HepG2 (cell line): ENCODE measurements around the gene RPP21. TPM values are rescaled to one million over a fixed set of nuclear protein-coding genes. Genes with fewer than 3 reads are reported as not detected.

Source experiments
- DNMT1 ChIP-seq: sonication (generic); formaldehyde crosslinking; IDR thresholded peaks from 2 replicates; pipeline ENCODE4 v1.5.1; 2020; ENCODE audit warnings: mild to moderate bottlenecking, missing genetic modification reagents
- EHMT2 ChIP-seq: fragments of 200-600 bp; sonication (generic); IDR thresholded peaks from 2 replicates; pipeline ENCODE4 v1.7.0; 2017; ENCODE audit warnings: antibody characterized with exemption, low read depth, low read length, borderline replicate concordance
- FOXA1 ChIP-seq, 2 experiments: fragments of 450-650 bp in 1 of 2; sonication (generic) in 1 of 2; formaldehyde crosslinking in 1 of 2; IDR thresholded peaks; 2 replicates each; pipeline versions ENCODE4 v1.4.0 to v1.6.1; 2016 to 2020; ENCODE audit warnings: missing genetic modification reagents in 1 of 2
- IRF2 ChIP-seq: IDR thresholded peaks from 2 replicates; pipeline ENCODE4 v1.6.1; 2018; ENCODE audit warnings: missing genetic modification reagents, missing compliant biosample characterization
- IRX3 ChIP-seq: sonication (generic); formaldehyde crosslinking; IDR thresholded peaks from 2 replicates; pipeline ENCODE4 v1.8.1; 2023; ENCODE audit warnings: mild to moderate bottlenecking, low read depth, missing genetic modification reagents, borderline replicate concordance
- NFE2L1 ChIP-seq: sonication (generic); formaldehyde crosslinking; IDR thresholded peaks from 2 replicates; pipeline ENCODE4 v1.4.0; 2020; ENCODE audit warnings: missing genetic modification reagents, mild to moderate bottlenecking, borderline replicate concordance
- PHB2 ChIP-seq: fragments of 450-650 bp; IDR thresholded peaks from 2 replicates; pipeline ENCODE4 v1.6.1; 2018; ENCODE audit not compliant: partially characterized antibody
- PLRG1 ChIP-seq: fragments of 450-650 bp; conservative IDR thresholded peaks from 2 replicates; pipeline ENCODE4 v1.6.1; 2016
- RBFOX2 ChIP-seq: fragments of 200-400 bp; formaldehyde crosslinking; IDR thresholded peaks from 2 replicates; pipeline ENCODE4 v1.6.1; 2017; ENCODE audit warnings: low read depth, mild to moderate bottlenecking, low read length
- RORA ChIP-seq: sonication (generic); formaldehyde crosslinking; IDR thresholded peaks from 2 replicates; pipeline ENCODE4 v1.5.0; 2020; ENCODE audit warnings: mild to moderate bottlenecking, missing genetic modification reagents, moderate library complexity
- SMAD3 ChIP-seq: sonication (generic); formaldehyde crosslinking; IDR thresholded peaks from 2 replicates; pipeline ENCODE4 v1.4.0; 2020; ENCODE audit warnings: missing genetic modification reagents
- YY1 ChIP-seq: IDR thresholded peaks from 2 replicates; pipeline ENCODE4 v1.6.1; 2011; ENCODE audit warnings: low read length, low read depth, moderate library complexity, mild to moderate bottlenecking; ENCODE audit not compliant: insufficient read depth, insufficient replicate concordance
- ZNF253 ChIP-seq: sonication (generic); formaldehyde crosslinking; IDR thresholded peaks from 2 replicates; pipeline ENCODE4 v1.8.0; 2022; ENCODE audit warnings: mild to moderate bottlenecking, missing genetic modification reagents, borderline replicate concordance
- ZNF547 ChIP-seq: sonication (generic); formaldehyde crosslinking; IDR thresholded peaks from 2 replicates; pipeline ENCODE4 v1.5.1; 2020; ENCODE audit warnings: mild to moderate bottlenecking, missing genetic modification reagents
- ZNF558 ChIP-seq: sonication (generic); formaldehyde crosslinking; IDR thresholded peaks from 2 replicates; pipeline ENCODE4 v1.9.0; 2022; ENCODE audit warnings: mild to moderate bottlenecking, missing genetic modification reagents, borderline replicate concordance
- ZNF589 ChIP-seq: sonication (generic); formaldehyde crosslinking; conservative IDR thresholded peaks from 2 replicates; pipeline ENCODE4 v1.8.0; 2022; ENCODE audit warnings: mild to moderate bottlenecking, moderate library complexity, missing genetic modification reagents
- ZNF749 ChIP-seq: sonication (generic); formaldehyde crosslinking; IDR thresholded peaks from 2 replicates; pipeline ENCODE4 v1.8.0; 2022; ENCODE audit warnings: mild to moderate bottlenecking, missing genetic modification reagents, moderate library complexity, borderline replicate concordance
- ZNF841 ChIP-seq: sonication (generic); formaldehyde crosslinking; IDR thresholded peaks from 2 replicates; pipeline ENCODE4 v1.8.1; 2023; ENCODE audit warnings: missing genetic modification reagents, borderline replicate concordance
- ZSCAN20 ChIP-seq: sonication (generic); formaldehyde crosslinking; IDR thresholded peaks from 2 replicates; pipeline ENCODE4 v1.4.0; 2020; ENCODE audit warnings: missing genetic modification reagents, mild to moderate bottlenecking, borderline replicate concordance
- polyA plus RNA-seq, 8 experiments: library from polyadenylated mRNA; depleted of rRNA in 3 of 8; stranded (reverse) in 7 of 8; unstranded in 1 of 8; fragments of >200 nt; fragmentation: Illumina TruSeq in 4 of 8; extraction: Trizol in 4 of 8; gene quantifications; 2 replicates each; pipeline versions ENCODE4 v1.2.1 to v1.2.3, GENCODE V29; 2011 to 2016; ENCODE audit warnings: low read depth in 4 of 8, missing spikeins in 1 of 8, mixed read lengths in 1 of 8; ENCODE audit not compliant: insufficient read depth in 1 of 8
- total RNA-seq, 5 experiments: library from RNA; depleted of rRNA; stranded (reverse); fragments of >200 nt; fragmentation: Illumina TruSeq; extraction: Trizol; gene quantifications; 2 replicates each; pipeline ENCODE4 v1.2.3, GENCODE V29; 2016; ENCODE audit warnings: low read depth in 1 of 5
- TF ChIP-seq, protein P1 (sequence below): sonication (generic); formaldehyde crosslinking; IDR thresholded peaks from 2 replicates; pipeline ENCODE4 v1.4.0; 2020; ENCODE audit warnings: mild to moderate bottlenecking, low read depth, missing genetic modification reagents
- TF ChIP-seq, protein P2 (sequence below): IDR thresholded peaks from 2 replicates; pipeline ENCODE4 v1.6.1; 2016; ENCODE audit warnings: missing compliant biosample characterization, missing genetic modification reagents, borderline replicate concordance
- TF ChIP-seq, protein P3 (sequence below): sonication (generic); formaldehyde crosslinking; IDR thresholded peaks from 2 replicates; pipeline ENCODE4 v1.4.0; 2020; ENCODE audit warnings: mild to moderate bottlenecking, missing genetic modification reagents, borderline replicate concordance
- TF ChIP-seq, protein P4 (sequence below): sonication (generic); formaldehyde crosslinking; IDR thresholded peaks from 2 replicates; pipeline ENCODE4 v1.5.1; 2020; ENCODE audit warnings: missing genetic modification reagents, mild to moderate bottlenecking, borderline replicate concordance

Gene RPP21
- total and polyA plus RNA-seq, 2 of the 13 experiments (the other 11 are each of a cell fraction or from before 2014, with no cell fraction given), result 53.1 to 72.3 TPM

DNA sequence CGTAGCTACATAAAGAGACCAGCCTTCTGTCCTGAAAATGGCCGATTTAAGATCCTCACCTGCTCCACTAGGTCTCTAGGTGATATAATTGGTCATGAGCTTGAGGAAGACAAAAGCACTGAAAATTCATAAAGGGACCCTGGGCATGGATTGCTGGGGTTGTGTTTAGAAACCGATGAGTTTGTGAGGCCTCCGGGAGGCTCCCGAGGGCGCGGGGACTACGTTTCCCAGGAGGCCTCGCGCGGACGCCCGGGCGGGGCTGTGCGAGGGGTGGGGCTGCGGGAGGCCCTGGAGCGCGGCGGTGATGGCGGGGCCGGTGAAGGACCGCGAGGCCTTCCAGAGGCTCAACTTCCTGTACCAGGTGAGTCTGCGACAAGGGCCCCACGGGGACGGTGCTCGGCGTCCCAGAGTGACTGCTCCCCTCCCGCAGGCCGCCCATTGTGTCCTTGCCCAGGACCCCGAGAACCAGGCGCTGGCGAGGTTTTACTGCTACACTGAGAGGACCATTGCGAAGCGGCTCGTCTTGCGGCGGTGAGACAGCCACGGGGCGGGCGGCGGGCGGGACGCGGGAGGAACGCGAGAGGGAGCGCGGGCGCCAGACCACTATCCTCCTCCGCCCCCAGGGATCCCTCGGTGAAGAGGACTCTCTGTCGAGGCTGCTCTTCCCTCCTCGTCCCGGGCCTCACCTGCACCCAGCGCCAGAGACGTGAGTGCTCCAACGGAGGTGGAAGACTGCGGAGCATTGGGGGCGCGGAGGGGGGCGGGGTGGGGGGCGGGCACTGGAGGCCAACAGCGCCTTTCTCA, at the start of gene RPP21 (continued):
- peak; percentile 96; the same call in 1 of the 2 replicates for TF ChIP-seq ZNF558
- peak; percentile 95 for TF ChIP-seq SMAD3 (CRISPR knock-in tag)
- TF ChIP-seq NFE2L1 (CRISPR knock-in tag), result peak; percentile 74; the same call in 1 of the 2 replicates
- TF ChIP-seq PHB2, result no peak
- TF ChIP-seq IRF2 (CRISPR knock-in tag), result peak; percentile 93
- peak; percentile 87 for TF ChIP-seq DNMT1 (CRISPR knock-in tag)
- TF ChIP-seq ZNF749, result peak; percentile 79; the same call in 1 of the 2 replicates
- TF ChIP-seq PLRG1, result no peak
- TF ChIP-seq, protein P1, sequence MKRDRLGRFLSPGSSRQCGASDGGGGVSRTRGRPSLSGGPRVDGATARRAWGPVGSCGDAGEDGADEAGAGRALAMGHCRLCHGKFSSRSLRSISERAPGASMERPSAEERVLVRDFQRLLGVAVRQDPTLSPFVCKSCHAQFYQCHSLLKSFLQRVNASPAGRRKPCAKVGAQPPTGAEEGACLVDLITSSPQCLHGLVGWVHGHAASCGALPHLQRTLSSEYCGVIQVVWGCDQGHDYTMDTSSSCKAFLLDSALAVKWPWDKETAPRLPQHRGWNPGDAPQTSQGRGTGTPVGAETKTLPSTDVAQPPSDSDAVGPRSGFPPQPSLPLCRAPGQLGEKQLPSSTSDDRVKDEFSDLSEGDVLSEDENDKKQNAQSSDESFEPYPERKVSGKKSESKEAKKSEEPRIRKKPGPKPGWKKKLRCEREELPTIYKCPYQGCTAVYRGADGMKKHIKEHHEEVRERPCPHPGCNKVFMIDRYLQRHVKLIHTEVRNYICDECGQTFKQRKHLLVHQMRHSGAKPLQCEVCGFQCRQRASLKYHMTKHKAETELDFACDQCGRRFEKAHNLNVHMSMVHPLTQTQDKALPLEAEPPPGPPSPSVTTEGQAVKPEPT (CRISPR knock-in tag), result no peak
- TF ChIP-seq ZNF589 (CRISPR knock-in tag), result no peak
- TF ChIP-seq ZNF547 (CRISPR knock-in tag), result peak; percentile 95
- TF ChIP-seq, protein P2, sequence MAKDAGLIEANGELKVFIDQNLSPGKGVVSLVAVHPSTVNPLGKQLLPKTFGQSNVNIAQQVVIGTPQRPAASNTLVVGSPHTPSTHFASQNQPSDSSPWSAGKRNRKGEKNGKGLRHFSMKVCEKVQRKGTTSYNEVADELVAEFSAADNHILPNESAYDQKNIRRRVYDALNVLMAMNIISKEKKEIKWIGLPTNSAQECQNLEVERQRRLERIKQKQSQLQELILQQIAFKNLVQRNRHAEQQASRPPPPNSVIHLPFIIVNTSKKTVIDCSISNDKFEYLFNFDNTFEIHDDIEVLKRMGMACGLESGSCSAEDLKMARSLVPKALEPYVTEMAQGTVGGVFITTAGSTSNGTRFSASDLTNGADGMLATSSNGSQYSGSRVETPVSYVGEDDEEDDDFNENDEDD (CRISPR knock-in tag), result peak; percentile 75; the same call in 1 of the 2 replicates
- TF ChIP-seq RBFOX2, result peak; percentile 93
- TF ChIP-seq RORA (CRISPR knock-in tag), result no peak
- TF ChIP-seq EHMT2, result peak; percentile 22; the same call in 1 of the 2 replicates
- TF ChIP-seq, protein P3, sequence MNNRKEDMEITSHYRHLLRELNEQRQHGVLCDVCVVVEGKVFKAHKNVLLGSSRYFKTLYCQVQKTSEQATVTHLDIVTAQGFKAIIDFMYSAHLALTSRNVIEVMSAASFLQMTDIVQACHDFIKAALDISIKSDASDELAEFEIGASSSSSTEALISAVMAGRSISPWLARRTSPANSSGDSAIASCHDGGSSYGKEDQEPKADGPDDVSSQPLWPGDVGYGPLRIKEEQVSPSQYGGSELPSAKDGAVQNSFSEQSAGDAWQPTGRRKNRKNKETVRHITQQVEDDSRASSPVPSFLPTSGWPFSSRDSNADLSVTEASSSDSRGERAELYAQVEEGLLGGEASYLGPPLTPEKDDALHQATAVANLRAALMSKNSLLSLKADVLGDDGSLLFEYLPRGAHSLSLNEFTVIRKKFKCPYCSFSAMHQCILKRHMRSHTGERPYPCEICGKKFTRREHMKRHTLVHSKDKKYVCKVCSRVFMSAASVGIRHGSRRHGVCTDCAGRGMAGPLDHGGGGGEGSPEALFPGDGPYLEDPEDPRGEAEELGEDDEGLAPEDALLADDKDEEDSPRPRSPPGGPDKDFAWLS (CRISPR knock-in tag), result no peak
- no peak for TF ChIP-seq FOXA1 (IDR thresholded peaks at IDR 0.05)
- peak; percentile 38 for TF ChIP-seq FOXA1 (CRISPR knock-in tag; IDR thresholded peaks at IDR 0.05)
- no peak for TF ChIP-seq ZNF841 (CRISPR knock-in tag)
- no peak for TF ChIP-seq ZSCAN20 (CRISPR knock-in tag)
- peak; percentile 95 for TF ChIP-seq YY1
- no peak; the same call in 1 of the 2 replicates for TF ChIP-seq ZNF253
- TF ChIP-seq IRX3 (CRISPR knock-in tag), result peak; percentile 66
- TF ChIP-seq, protein P4, sequence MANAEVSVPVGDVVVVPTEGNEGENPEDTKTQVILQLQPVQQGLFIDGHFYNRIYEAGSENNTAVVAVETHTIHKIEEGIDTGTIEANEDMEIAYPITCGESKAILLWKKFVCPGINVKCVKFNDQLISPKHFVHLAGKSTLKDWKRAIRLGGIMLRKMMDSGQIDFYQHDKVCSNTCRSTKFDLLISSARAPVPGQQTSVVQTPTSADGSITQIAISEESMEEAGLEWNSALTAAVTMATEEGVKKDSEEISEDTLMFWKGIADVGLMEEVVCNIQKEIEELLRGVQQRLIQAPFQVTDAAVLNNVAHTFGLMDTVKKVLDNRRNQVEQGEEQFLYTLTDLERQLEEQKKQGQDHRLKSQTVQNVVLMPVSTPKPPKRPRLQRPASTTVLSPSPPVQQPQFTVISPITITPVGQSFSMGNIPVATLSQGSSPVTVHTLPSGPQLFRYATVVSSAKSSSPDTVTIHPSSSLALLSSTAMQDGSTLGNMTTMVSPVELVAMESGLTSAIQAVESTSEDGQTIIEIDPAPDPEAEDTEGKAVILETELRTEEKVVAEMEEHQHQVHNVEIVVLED, result peak; percentile 98
